ENCODE data around the gene BMI1. TPM values are rescaled to one million over a fixed set of nuclear protein-coding genes. Genes with fewer than 3 reads are reported as not detected.

The BMI1 gene
- total and polyA plus RNA-seq, 2 donors (not counting 3 experiments of a cell fraction or from before 2014, with no cell fraction given): 12.0 to 25.1 TPM

GRCh38 chr10:22372917-22373316 lies 52.0 kb downstream of the BMI1 start:
- no TSS peak for BruUV-seq (replicated peaks)
- TF ChIP-seq POLR2A (IDR thresholded peaks at IDR 0.05; ENCODE audit: low read depth, low read length) (no peak), GATA2 (IDR thresholded peaks at IDR 0.05; ENCODE audit: insufficient read depth, insufficient read length, low read depth, low read length) (no peak), CTCF (IDR thresholded peaks at IDR 0.05; ENCODE audit: extremely low read depth in 1 of 2, insufficient read depth in 1 of 2, low read depth in 1 of 2, low read length in 2 of 2) (no peak), EZH2 (IDR thresholded peaks at IDR 0.05; ENCODE audit: borderline replicate concordance, low read depth, low read length, severe bottlenecking) (no peak), MAX (IDR thresholded peaks at IDR 0.05; ENCODE audit: insufficient read depth, insufficient read length) (no peak), FOS (IDR thresholded peaks at IDR 0.05; ENCODE audit: borderline replicate concordance, insufficient read depth, low read length) (no peak), JUN (IDR thresholded peaks at IDR 0.05; ENCODE audit: borderline replicate concordance, insufficient read depth, insufficient read length, low read depth) (no peak), MYC (IDR thresholded peaks at IDR 0.05; ENCODE audit: low read depth, low read length) (no peak), POLR2AphosphoS5 (IDR thresholded peaks at IDR 0.05; ENCODE audit: insufficient read depth, low read depth, low read length) (no peak)
- intact Hi-C loops (cut with micrococcal nuclease): no loop called here
- Histone ChIP-seq H3K27me3 (ENCODE audit: control insufficient read depth in 2 of 2, insufficient read depth in 2 of 2, low read length in 2 of 2) (no peaks in the 10 kb centered on the region), H3K4me3 (replicated peaks in 1 of 3; ENCODE audit: insufficient read depth in 1 of 3, low read depth in 1 of 3, low read length in 3 of 3) (no peak overlapping the region), H2AFZ (ENCODE audit: low read depth, low read length) (no peak overlapping the region), H3K9me3 (replicated peaks; ENCODE audit: control insufficient read depth, insufficient read depth, low read length) (no peaks in the 10 kb centered on the region), H3K27ac (ENCODE audit: insufficient read depth, low read depth, low read length) (no peak overlapping the region), H4K20me1 (replicated peaks; ENCODE audit: control insufficient read depth, extremely low read depth, insufficient read depth, low read length) (no peaks in the 10 kb centered on the region), H3K79me2 (ENCODE audit: control insufficient read depth, insufficient read depth, low read length) (no peaks in the 10 kb centered on the region), H3K9ac (replicated peaks; ENCODE audit: extremely low read depth, insufficient read depth, low read length) (no peak overlapping the region), H3K4me1 (ENCODE audit: control insufficient read depth, extremely low read depth, insufficient read depth, low read length) (peaks cover 30% of the 10 kb centered on the region), H3K36me3 (ENCODE audit: control insufficient read depth in 2 of 2, extremely low read depth in 1 of 2, insufficient read depth in 2 of 2, low read length in 2 of 2) (no peaks in the 10 kb centered on the region), H3K4me2 (ENCODE audit: insufficient read depth, low read length) (no peak overlapping the region), H3K9me1 (replicated peaks; ENCODE audit: control insufficient read depth, extremely low read depth, insufficient read depth, low read length) (no peaks in the 10 kb centered on the region)
- FAIRE-seq (no peak), DNase-seq (ENCODE audit: low read depth, low spot score) (no peak)
- ChIA-PET CTCF (interaction anchor here (1.3 to 1.7 kb wide), 2 partner anchors 9 to 11 kb away, joined by 4 read pairs; no protein-coding TSS in a partner anchor), POLR2A (no interaction called here)
- dilution Hi-C loops (cut with MboI; ENCODE audit: extremely low pct_ligation_motif_present, low sequenced_read_pairs): no loop called here

Data from endothelial cell of umbilical vein (primary cell).